GM12874 (cell line): ENCODE measurements around the gene AFF2.

Experiments used
- CTCF ChIP-seq: IDR thresholded peaks from 2 replicates; pipeline ENCODE4 v1.5.1; 2011; ENCODE audit warnings: low read depth, mild to moderate bottlenecking, control low read depth, low read length, moderate library complexity; ENCODE audit not compliant: insufficient read depth

AFF2 gene

DNA sequence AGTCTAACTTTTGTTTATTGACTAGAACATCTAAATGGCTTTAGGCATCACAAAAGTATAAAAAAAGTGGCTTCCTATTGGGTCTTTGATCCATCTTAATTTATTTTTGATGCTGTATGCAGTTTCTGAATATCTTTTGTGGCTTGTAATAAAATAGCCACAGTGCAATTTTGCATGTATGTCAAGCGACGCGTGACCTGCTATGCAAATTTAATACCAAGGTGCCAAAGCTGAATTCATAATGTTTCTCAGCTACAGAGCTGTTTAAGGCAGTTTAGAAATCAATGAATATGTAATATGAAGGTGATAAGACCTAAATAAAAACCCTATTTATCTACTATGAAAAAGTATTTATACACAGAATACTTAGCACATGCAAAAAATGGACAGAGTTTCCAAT lies 197.8 kb downstream of the AFF2 start:
- no peak for TF ChIP-seq CTCF

DNA sequence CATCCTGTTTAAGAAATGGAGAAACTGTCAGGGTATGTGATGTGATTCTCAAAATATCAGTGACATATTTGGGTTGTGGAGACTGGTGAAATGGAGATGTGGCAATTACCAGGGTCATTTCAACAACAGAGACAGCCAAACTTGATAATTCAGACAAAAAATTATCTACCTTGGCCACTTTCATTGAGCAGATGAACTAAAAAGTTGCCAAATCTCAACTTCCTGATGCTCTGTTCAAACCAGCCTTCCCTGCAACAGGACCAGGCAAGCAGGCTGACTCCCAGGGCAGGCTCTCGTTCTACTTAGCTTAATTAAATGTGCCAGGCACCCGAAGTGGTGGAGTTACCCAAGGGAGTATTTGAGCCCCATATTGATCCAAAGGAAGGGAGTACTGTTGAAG lies 199.6 kb downstream of the AFF2 start:
- TF ChIP-seq CTCF, result no peak

GRCh38 chrX:148713981-148714380 lies 213.6 kb downstream of the AFF2 start:
- TF ChIP-seq CTCF, result no peak

GRCh38 chrX:148715361-148715760 lies 214.9 kb downstream of the AFF2 start:
- no peak for TF ChIP-seq CTCF

DNA sequence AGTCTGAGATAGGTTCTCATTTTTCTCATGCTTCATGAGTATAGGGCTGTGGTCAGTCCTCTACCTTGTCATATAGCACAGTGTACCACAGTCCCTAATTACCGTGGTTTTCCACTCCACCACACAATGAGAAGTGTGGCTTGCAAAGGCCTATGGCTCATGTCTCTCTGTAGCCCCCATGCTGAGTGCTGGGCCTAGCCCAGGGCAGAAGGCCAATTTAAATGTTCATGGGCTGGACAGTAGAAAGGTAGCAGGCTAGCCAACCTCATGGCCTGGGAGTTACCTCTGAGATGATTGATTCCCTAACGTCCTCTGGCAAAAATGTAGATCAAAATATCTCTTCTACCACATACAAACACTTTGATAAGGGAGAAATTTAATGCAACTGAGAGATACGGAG lies 222.5 kb downstream of the AFF2 start:
- no peak for TF ChIP-seq CTCF

DNA sequence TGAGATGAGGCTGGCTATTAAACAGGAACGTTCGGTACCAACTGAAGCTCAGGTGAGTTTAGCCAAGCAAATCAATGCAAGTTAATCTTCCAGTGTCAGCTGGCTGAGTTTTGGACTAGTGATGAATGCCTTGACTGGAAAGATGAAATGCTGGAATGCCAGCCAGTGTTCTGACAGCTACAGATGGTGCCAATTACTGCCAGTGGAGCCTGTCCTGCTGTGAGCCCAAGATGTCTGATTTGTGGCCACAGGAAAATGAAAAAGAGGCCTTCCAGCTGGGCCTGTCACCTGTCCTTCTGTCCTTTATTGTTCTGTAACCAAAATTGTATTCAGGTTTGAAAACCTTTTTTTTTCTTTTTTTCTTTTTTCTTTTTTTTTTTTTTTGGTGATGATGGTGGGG lies 223.1 kb downstream of the AFF2 start:
- TF ChIP-seq CTCF, result no peak

DNA sequence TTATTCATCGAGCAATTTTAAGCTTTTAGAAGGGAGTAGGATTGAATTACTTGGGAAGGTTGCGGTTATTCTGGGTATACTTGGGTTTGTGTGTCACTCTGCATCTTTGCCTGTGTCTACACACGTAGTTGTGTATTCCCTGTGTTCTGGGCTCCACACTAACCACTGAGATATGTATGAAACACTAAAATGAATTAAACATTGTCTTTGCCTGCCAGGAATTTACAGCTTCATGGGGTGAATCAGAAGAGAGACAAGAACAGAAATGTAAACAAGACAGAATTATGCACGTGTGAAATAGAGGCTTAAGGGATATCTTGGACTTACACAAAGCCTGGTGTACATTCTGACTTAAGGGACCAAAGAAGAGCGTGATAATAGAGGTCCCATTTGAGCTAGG lies 228.5 kb downstream of the AFF2 start:
- TF ChIP-seq CTCF, result no peak

GRCh38 chrX:148732743-148733142 lies 232.3 kb downstream of the AFF2 start:
- no peak for TF ChIP-seq CTCF
